ENCODE results near the gene NET1.
"Not testable (repeated sequence)": the region's sequence is repeated elsewhere in the genome, so short reads cannot be mapped to it uniquely, and the experiment has no call there.

DNA sequence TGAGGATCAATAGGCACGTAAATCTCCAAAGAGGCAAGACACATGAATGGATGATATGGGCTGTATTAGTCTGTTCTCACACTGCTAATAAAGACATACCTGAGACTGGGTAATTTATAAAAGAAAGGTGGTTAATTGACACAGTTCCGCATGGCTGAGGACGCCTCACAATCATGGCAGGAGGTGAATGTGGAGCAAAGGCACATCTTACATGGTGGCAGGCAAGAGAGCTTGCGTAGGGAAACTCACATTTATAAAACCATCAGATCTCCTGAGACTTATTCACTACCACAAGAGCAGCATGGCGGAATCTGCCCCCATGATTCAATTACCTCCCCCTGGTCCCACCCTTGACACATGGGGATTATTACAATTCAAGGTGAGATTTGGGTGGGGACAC is 33.2 kb upstream of the NET1 start:
- TF ChIP-seq POLR2A (IDR thresholded peaks at IDR 0.05; ENCODE audit: low read length); GATA1 (IDR thresholded peaks at IDR 0.05; ENCODE audit: low read depth, low read length): not testable (repeated sequence)
